ENCODE results near the gene SDC3.

The SDC3 gene

DNA sequence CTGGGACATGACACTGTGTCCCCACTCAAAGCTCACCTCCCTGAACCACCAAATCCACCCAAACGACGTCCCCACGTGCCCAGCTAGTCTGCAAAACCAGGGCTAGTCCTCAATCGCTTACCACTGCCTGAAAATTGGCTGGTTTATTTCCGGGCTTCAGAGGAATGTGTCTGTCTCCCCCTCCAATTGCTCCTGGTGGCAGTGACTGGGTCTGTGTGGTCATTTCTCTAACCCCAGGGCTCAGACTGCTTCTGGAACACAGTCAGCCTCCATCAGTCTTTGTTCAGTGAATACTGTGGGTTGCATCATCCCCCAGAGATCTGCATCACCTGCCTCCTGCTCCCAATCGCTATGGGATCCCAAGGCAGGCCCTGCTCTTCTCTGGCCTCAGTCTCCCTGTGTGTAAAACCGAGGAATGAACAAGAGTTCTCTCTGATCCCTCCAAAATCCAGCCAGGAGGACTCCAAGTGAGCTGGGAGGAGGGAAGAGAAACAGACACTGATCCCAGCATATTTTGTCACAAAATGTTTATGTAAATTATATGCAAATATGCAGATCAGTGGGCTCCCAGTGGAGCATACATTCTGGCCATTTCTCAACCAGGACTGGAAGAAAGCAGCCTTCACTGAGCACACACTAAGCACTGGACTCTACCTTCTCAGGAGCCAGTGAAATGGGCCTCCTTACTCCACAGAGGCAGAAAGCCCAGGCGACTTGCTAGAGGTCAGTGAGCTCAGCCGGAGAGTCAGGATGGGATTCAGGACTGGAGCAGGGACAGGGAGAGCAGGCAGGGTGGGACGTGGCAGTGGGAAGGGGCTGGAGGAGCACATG lies 20.9 kb downstream of the SDC3 start:
- no peak for DNase-seq

DNA sequence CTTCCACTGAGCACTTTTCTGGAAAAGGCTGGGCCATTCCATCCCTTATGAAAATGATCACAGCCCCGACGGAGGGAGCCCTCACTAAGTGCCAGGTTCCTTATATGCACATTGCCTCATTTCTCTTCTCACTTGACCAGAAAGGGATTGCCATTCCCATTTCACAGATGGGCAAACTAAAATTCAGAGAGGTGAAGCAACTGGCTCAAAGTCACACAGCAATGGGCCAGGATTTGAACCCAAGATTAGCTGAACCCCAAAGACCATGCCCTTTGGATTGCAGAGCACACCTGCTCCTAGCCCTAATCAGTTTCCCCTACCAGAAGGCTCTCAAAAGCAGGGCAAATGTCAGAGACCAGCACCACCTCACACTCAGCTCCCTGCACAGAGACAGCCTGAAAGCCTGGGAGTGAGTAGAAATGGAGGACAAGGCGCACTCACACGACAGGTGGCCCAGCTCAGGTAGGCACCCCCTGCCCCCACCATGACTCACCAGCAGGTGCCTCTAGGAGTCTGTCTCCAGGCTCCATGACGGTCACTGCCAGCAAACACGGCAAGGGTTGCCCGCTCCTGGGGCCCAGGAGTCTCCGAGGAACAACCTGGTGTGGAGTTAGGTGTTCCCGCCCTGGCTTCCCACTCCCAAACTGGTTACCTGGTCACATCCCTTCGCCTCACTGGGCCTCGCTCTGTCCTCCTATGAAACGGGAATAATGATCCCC lies 21.7 kb downstream of the SDC3 start:
- no peak for DNase-seq

DNA sequence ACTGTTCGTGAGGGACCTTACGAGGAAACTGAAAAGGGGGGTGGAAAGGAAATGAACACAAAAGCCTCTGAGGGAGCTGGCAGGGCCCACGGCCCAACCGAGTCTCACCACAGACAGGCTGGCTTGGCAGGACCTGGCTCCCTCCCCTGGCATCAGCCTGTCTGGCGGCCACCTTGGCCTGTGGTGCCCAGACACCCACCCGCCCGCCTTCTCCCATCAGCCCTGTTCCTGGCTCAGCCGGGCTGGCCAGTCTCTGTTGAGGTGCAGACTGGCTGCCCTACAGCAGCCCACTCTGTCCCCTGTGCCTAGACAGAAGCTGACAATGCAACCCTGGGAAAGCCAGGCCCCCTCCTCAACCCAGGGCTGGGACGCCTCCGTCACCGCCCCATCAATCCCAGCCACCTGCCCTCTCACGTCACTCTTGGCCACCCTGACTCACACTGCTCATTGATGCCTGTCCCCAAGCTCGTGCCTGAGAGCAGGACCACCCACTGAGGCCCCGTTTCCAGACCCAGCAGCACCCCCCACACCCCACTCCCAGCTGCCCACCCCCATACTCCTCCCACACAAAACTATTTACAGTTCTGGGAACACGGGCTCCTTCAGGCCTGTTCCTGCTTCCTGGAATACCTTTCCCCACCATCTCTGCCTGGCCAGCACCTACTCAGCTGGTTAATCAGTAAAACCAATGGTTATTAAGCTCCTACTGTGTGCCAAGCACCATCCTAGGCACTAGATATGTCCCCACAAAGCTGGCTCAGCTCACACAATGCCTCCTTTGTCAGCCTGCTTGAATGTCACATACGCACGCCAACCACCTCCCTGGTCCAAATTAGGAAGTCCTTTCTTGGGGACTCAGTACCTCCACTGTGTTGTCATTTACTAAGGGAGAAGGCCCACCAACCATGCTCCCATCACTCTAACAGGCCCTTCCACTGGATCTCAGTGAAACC lies 22.7 kb downstream of the SDC3 start:
- no peak for DNase-seq

DNA sequence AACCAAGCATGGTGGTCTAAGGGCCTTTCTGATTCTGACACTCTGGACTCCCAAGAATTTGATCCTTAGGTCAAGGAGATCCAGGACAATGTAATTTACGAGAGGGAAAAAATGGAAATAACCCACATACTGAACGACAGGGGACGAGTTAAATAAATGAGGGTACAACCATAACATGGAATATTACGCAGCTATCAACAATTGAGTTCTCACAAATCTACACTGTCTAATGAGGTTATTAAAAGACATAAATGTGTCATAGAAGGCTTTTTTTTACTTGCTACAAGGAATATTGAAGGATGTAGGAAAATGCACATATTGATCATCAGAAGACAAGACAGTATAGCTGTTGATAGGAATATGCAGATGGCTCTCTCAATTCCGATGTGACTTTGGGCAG lies 23.8 kb downstream of the SDC3 start:
- no peak for DNase-seq

DNA sequence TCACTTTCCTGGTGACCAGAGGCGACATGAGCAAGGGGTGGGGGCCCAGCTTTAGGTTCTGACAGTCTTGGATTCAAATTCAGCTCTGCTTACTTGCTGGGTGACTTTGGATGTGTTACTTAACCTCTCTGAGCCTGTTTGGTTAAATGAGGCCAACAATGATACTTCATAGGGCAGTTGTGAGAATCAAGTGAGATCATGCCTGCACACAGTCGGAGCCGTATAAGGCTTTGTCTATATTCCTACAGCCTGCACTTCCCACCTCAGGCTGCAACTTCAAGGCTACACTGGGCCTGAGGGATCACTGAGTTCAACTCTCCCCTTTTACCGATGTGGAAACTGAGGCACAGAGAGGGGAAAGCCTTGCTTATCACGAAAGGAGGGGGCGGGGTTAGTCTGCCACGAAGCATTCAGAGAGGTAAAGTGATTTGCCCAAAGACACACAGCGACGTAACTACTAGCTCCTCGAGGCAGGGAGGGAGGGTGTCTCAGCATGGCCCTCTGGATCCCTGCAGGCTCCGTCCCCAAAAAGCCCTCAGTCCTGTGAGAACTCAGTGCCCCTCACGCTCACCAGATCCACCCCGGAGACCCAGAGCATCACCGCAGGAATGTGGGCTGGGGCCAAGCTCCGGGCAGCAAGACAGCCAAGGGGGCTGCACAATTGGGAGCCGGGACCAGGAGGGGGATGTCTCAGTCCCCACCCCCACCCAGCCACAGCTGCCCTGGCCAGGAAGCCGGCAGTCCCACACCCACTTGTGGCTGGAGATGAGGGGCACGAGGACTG lies 25.0 kb downstream of the SDC3 start:
- no peak for DNase-seq

DNA sequence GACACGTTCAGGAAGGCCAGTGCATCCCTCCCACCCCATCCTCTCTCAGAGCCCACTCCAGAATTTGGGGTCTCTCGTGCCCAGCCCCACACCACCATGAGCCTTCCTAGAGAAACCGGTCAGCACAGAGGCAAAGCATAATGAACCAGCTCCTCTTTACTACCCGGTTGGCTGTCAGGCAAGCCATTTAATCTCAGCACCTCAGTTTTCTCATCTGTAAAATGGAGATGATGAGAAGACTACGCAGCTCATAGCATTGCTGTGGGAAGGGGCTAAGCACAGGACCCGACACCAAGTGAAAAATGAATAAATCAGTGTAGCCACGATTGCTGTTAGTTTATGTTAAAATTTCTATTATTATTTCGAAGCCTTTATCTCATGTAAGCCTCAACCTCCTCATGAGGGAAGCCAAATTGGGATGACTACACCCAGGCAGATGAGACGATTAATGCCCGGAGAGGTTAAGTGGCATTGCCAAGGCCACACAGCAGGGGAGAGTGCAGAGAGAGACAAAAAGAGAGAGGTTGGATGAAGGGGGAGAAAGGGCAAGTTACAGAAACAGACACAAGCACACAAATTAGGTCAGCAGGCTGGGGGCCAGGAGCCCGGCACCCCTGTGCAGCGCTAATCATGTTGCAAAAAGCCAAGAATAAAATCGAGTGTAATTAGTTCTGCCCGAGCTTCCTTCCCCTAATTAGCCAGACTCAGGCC lies 25.7 kb downstream of the SDC3 start:
- no peak for DNase-seq

DNA sequence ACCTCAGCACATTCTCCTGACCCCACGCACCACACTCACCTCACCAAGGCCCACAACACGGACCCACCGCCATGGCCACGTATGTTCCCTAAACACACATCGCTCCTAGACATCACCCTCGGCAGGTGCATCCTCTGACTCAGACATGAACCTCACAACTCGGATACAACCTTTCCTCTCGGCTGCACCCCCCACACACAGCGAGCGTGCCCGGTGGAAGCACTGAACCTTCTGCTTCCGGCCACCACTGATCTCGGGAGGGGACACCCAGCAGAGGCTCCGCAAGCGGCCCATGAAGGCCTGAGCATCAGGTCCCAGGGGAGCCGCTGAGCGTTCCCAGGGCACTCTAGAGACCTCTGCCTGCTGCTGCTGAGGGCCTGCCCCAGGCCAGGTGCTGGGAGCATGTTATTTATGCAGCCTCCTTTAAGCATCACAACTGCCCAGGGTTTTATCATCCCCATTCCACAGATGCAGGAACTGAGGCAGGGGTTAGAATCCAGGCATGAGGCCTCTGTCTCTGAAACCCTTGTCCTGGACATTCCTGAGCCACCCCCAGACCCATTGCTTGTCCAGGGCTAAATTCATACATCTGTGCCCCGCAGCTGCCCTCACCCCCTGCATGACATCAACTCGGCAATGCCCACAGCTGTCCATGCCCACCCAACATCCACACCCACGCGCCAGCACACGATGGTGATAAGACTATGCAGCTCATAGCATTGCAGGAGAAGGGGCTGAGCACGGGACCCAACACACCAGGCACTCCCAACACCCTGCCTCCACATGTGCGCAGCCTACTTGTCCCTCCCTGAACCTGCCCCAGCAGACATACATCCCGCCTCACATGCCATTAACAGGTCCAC lies 27.0 kb downstream of the SDC3 start:
- DNase-seq = peak; percentile 25

DNA sequence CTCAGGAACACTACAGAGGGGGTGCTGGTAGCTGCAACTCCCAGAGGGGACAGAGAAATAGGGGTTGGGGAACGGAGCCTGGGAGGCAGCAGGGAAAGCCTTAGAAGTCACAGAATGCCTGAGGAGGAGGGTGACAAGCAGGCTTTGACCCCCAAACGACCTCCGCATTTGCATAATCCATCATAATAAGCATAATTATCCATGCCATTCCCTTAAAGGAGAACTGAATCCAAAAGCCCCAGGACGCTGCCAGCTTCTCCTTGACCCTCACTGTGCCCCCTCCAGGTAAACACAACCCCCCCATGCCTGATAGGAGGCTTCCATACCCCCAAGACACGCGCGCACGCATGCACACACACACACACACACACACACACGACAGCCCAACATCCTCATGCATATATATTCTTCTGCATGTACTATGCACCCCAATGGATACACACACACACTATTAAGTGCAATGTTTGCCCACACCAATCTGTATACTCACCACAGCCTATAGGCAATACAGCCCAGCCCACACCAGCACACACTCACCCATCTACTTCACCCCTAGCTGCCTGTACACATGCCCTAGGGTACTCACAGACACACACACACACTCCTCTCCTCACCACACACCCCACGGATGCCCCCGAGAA lies 27.8 kb downstream of the SDC3 start:
- DNase-seq = peak; percentile 78

DNA sequence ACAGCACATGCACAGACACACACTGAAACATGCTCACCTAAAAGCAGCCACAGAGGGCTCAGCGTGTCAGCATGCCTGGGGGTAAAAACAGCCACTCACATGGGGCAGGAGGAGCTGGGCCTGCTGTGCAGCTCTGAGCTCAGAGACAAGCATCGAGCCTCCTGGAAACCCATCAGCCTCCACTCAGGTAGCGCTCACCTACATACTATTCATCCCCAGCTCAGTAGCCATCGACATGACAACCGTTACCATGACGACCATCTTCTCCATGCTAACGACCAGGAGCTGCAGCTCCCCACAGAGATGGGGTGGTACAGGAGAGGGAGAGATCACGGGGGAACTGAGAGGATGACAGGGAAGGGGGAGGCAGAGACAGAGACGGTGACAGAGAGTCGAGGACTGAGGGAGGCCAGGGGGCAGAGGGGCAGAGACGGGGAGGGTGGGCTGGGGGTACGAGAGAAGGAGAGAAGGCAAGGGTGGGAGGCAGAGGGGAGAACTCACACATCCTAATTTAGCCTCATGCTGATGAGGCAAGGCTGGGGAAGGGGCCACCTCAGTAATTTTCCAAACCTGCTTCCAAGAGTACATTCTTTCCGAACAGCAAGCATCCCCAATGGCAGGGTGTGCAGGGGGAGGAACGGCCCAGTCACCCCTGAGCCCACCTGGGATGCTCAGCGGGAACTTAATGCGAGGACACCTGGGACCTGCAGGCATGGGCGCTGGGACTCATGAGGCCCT lies 28.4 kb downstream of the SDC3 start:
- peak; percentile 82 for DNase-seq

DNA sequence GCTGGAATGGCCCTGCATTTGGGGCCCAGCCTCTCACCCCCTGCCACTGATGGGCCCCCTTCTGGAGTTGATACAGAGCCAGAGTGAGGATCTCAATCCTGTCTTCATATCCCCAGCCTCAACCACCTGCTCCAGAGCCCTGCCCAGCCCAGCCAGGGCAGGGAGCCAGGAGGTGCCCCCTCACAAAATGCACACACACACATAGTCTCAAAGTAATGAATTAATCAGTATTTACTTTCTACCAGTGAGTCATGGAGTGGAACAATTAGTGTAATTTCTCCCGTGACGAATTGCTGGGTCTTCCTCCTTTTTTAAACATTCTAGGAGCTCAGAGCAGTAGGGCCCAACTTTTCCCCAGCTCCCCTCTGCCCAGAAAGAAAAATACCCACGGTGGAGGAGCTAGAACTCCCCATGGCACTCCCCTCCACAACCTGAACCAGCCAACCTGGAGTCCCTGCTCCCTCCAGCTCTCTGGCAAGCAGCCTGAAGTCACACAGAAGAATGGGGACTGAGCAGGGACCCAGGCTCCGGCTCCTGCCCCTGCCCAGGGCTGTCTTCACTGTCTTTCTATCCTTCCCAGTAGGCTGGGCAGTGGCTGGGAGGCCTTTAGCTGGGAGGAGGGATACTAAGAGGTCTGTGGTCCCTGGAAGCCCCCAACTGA lies 29.3 kb downstream of the SDC3 start:
- no peak for DNase-seq

DNA sequence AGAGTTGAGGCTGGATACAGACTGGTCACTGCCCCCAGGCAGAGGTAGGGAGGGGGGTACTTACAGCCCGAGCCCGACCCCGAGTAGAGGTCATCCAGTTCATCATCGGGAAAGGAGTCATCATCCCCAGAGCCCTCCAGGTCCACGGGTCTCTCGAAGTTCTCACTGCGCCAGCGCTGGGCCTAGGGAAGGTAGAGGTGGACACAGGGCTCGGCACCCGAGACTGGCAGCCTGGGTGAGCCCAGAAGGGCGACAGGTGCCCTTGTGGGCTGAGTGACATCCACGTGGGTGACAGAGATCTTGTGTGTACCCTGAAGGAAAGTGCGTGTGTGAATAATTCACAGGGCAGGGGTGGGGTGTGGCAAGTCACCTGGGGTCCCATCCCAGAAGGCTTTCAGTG lies 30.0 kb downstream of the SDC3 start:
- DNase-seq = no peak

DNA sequence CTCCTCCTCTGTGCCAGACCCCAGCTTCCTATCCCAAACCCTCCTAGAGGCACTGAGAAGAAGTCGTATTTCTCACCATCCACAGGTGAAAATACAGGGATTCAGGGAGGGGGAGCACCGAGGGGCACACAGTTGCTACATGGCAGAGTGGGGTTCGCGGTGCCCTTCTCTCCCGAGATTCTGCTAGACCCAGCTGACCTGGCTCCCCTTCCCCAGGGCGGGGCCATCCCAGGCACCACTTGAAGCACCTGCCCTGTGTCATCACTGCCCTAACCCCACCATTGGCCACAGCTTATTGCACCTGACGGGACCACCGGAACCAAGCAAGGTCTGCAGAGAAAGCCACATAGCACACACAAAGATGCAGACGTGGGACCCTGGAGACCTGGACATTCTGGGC lies 30.5 kb downstream of the SDC3 start:
- no peak for DNase-seq

DNA sequence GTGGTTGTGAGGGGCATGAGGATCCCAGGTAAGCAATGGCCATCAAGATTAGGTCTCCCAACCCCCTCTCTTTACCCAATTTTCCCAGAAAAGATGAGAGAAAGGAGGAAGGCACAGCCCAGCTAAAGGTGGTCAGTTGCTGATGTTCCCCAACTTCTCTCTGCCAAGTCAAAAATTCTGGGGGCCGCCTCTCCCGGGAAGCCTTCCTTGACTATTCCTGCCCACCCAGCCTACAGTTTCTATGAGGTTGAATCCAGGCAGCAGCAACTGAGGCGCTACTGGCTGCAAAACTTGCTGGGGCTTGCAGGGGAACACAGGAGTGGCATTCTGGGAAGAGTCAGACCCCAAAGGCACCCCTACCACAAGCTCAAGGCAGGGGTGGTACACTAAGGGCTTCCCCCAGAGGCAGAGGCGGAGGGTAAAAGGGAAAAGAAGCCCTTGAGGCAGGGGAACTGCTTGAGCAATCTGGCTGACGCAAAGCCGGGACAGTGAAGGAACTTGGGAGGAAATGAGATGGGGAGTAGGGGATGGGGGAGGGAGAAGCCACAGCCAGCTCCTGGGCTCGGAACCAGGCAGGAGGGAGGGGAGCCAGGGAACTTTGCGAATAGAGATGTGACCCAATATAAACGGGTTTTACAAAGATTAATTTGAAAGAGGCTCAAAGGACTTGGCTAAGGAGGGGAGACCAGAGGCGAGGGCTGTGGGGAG lies 31.2 kb downstream of the SDC3 start:
- DNase-seq = no peak

DNA sequence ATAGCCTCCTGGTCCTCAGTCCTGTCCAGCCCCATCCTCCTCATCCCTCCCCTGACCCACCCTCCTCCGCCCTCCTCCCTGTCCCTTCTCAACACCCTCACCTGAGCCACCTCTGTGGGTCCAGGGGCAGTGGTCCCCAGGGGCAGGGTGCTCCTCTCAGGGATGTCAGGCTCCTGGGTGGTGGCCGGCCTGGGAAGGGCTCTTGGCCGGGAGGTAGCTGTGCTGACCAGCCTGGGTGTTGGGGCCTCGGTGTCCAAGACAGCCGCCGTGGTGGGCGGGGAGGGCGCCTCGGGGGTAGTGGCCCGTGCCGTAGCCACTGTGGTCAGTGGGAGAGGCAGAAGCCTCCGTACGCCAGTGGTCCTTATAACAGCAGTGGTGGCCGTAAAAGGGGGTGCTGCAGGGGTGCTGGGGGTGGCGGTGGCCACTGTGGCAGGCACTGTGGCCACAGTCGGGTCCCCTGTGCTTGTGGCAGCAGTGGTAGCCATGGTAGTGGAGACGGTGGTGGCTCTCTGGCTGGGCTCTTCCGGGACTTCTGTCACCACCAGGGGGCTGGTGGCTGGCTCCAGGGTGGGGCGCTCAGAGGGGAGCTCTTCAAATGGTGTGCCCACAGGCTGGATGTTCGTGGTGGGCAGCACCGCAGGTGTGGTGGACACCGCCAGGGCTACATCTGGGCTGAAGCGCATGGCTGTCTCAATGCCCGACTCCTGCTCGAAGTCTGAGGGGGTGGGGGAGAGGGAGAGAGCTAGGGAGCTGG lies 31.9 kb downstream of the SDC3 start:
- no peak for DNase-seq

DNA sequence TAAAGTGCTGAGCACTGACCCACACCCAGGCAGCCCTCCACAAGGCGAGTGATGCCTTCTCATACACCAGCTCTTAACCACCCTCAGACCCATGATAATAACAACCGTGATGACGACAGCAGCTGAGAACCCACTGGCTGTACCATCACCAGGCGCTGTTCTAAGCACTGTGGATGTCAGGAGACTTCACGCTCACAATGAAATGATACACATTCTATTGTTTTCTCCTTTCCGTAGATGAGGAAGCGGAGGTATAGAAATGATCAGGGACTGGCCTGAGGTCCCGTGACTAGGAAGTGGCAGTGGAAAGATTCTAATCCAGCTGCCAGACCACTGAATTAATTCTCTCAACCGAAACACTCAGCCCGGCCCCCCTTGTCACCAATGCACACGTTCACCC lies 32.6 kb downstream of the SDC3 start:
- DNase-seq = no peak

DNA sequence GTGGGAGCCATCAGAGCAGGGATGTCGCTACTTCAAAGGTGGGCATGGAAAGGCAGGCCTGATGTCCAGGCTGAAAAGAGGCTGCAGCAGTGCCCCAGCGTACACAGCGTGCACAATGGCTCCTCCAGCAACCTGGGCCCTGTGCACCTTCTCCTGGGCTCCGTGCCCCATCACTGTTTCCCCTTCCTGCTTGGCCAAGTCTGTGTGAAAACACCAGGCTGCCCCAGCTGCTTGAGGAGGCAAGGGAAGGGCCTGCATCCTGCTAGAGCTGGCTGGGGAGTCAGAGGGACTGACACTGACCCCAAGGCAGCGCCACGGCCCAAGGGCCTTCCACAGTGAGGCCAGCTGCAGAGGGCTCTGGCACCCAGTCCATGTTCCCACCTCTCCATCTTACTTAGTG lies 33.4 kb downstream of the SDC3 start:
- DNase-seq = no peak

DNA sequence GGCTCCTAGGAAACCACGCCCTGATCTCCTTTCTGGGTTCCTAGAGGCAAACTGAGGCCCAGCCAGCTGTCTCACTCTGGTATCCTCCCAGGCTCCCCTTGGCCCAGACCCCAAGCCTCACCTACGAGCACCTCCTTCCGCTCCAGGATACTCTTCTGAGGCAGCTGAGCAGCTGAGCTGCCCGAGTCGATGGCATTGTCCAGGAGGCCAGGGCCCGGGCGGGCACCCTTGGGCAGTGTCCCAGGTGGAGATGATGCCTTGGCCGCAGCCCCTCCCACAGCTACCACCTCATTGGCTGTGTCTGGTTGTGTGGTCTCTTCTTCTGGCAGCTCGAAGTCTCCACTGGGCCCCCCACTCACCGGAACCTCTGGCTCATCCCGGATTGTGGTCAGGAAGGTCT lies 34.4 kb downstream of the SDC3 start:
- no peak for DNase-seq

DNA sequence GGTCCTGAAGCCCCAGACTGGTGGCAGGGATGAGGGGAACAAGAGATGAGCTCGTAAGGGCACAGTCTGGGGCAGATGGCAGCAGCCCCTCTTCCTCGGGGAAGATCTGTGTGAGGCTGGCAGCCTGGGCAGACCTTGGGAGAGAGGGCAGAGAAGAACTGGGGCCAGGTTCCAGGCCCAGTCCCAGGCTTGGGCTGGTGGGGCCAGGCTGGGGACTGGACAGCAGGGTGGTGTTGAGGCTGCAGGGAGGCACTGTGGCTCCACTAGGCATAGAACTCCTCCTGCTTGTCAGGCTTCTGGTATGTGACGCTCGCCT lies 35.7 kb downstream of the SDC3 start:
- no peak for DNase-seq

Measured in eye (tissue), 1 donor.